Measurements from ENCODE around the gene DSE.

DNA sequence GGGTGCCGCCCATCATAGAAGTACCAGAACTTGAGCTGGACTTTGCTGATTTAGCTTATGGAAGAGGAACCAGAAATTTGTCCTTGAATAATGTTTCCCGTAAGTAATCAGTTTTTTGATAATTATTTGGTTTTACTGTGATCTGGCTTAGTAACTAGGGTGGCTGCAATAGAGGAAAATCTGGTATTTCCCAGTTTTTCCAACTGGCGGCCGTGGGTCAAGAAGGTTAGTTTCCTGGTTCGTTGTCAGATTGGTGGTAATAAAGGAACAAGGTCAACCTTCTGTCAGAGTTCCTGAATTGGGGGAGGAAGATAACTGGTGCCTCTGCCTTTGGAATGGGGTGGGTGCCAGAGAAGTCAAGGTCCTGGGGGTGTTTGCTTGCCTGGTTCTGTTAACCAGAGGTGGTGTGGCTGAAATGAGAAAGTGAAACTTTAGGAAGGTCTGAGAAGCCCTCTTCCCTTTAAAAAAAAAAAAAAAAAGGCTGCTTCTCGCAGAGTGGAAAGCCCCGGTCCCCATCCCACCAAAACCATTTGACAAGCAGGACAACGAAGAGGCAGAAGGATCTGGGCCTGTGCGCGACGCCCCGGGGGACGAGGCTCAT is 90.7 kb downstream of the DSE start, which contains the start of gene CALHM6:
- TF ChIP-seq, protein P1, sequence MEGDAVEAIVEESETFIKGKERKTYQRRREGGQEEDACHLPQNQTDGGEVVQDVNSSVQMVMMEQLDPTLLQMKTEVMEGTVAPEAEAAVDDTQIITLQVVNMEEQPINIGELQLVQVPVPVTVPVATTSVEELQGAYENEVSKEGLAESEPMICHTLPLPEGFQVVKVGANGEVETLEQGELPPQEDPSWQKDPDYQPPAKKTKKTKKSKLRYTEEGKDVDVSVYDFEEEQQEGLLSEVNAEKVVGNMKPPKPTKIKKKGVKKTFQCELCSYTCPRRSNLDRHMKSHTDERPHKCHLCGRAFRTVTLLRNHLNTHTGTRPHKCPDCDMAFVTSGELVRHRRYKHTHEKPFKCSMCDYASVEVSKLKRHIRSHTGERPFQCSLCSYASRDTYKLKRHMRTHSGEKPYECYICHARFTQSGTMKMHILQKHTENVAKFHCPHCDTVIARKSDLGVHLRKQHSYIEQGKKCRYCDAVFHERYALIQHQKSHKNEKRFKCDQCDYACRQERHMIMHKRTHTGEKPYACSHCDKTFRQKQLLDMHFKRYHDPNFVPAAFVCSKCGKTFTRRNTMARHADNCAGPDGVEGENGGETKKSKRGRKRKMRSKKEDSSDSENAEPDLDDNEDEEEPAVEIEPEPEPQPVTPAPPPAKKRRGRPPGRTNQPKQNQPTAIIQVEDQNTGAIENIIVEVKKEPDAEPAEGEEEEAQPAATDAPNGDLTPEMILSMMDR (IDR thresholded peaks at IDR 0.05; ENCODE audit: insufficient read depth, low read length, poor library complexity, severe bottlenecking) = no peak
- no peak for TF ChIP-seq EZH2phosphoT487 (conservative IDR thresholded peaks at IDR 0.05; ENCODE audit: low read length)
